Ishikawa (cell line): ENCODE data around the gene CKLF.

ENCODE experiments used
- CREB1 ChIP-seq: IDR thresholded peaks from 2 replicates; pipeline ENCODE4 v1.6.1; 2012; ENCODE audit warnings: low read depth
- FOXM1 ChIP-seq: IDR thresholded peaks from 2 replicates; pipeline ENCODE4 v1.6.1; 2012; ENCODE audit warnings: low read depth, borderline replicate concordance

- TF ChIP-seq CREB1: no peak
- TF ChIP-seq FOXM1: no peak
Measured at GRCh38 chr16:66503612-66504011, 48.8 kb upstream of the CKLF start.
